Choroid plexus epithelial cell (primary cell): ENCODE data around the gene ANKS4B.

ENCODE experiments used
- DNase-seq: peaks from one replicate; pipeline ENCODE4 v3.0.0-alpha.2; 2010; ENCODE audit warnings: low read depth
- H3K4me3 ChIP-seq: 2 replicates; pipeline ENCODE4 v1.5.1; 2011; ENCODE audit warnings: low read depth, mild to moderate bottlenecking, control low read depth, low read length, moderate library complexity
- CTCF ChIP-seq: conservative IDR thresholded peaks from 2 replicates; pipeline ENCODE4 v1.5.1; 2011; ENCODE audit warnings: low read depth, mild to moderate bottlenecking, control low read depth, inconsistent platforms, low read length, moderate library complexity

ANKS4B gene

GRCh38 chr16:21301168-21301894, 67.8 kb downstream of the ANKS4B start:
- peak overlapping the region; percentile 67 for H3K4me3 ChIP-seq
- DNase-seq = peak; percentile 65
- peak; percentile 23 for TF ChIP-seq CTCF

GRCh38 chr16:21301895-21302291, 68.4 kb downstream of the ANKS4B start:
- TF ChIP-seq CTCF = peak; percentile 1
- peak; percentile 16 for DNase-seq
- peak overlapping the region; percentile 67 for H3K4me3 ChIP-seq

GRCh38 chr16:21302454-21302853, 69.0 kb downstream of the ANKS4B start:
- TF ChIP-seq CTCF = no peak

GRCh38 chr16:21302898-21303528, 69.5 kb downstream of the ANKS4B start:
- H3K4me3 ChIP-seq = no peak overlapping the region
- TF ChIP-seq CTCF = no peak
- peak; percentile 86 for DNase-seq

More at GRCh38 chr16:21302454-21302853, 69.0 kb downstream of the ANKS4B start:
- H3K4me3 ChIP-seq = peak overlapping the region; percentile 67
- DNase-seq = peak; percentile 8
